ENCODE results near the gene CLASP2.

DNA sequence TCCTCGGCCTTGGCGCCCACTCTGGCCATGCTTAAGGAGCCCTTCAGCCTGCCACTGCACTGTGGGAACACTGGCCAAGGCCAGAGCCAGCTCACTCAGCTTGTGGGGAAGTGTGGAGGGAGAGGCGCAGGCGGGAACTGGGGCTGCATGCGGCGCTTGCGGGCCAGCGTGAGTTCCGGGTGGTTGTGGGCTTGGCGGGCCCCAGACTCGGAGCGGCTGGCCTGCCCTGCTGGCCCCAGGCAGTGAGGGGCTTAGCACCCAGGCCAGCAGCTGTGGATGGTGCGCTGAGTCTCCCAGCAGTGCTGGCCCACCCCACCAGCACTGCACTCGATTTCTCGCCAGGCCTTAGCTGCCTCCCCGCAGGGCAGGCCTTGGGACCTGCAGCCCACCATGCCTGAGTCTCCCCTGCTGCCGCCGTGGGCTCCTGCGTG is 264.7 kb downstream of the CLASP2 start:
- TF ChIP-seq, protein P1, sequence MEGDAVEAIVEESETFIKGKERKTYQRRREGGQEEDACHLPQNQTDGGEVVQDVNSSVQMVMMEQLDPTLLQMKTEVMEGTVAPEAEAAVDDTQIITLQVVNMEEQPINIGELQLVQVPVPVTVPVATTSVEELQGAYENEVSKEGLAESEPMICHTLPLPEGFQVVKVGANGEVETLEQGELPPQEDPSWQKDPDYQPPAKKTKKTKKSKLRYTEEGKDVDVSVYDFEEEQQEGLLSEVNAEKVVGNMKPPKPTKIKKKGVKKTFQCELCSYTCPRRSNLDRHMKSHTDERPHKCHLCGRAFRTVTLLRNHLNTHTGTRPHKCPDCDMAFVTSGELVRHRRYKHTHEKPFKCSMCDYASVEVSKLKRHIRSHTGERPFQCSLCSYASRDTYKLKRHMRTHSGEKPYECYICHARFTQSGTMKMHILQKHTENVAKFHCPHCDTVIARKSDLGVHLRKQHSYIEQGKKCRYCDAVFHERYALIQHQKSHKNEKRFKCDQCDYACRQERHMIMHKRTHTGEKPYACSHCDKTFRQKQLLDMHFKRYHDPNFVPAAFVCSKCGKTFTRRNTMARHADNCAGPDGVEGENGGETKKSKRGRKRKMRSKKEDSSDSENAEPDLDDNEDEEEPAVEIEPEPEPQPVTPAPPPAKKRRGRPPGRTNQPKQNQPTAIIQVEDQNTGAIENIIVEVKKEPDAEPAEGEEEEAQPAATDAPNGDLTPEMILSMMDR (IDR thresholded peaks at IDR 0.05 in 4 of 5, conservative IDR thresholded peaks at IDR 0.05 in 1 of 5) = no peak
- no peak for TF ChIP-seq POLR2A (IDR thresholded peaks at IDR 0.05)
